ENCODE results near the gene SLC66A1. TPM values are rescaled to one million over a fixed set of nuclear protein-coding genes. Genes with fewer than 3 reads are reported as not detected.

The SLC66A1 gene
- total RNA-seq, 6 experiments from 2014 or later: 8.4 to 20.6 (median 11.2) TPM

DNA sequence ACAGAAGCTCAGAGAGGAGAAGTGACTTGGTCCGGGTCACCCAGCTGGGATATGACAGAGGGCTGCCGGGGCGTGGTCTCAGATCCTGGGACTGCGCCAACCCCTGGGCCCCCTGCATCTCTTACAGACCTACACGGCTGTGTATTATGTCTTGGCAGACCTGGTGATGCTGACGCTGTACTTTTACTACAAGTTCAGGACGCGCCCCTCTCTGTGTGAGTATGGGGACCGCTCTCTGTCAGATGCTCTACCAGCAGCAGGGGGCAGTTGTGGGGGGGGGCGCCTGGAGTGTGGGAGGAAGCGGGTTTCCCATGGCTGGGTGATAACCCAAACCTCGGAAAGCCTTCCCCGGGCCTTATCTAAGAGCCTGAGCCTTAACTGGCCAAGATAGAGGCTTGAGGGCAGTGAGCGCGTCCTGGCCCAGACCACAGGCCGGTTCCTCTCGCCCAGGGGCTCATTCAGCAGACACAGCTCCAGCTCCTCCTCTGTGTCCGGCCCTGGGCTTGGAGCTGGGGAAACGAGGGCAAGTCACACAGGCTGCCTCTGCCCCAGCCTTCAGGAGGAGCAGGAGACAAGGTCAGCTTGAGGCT is 13.3 kb downstream of the SLC66A1 start:
- no CpG with 5 or more reads among the region's 19 CpGs for WGBS (ENCODE audit: insufficient coverage, low coverage, low lambda C conversion rate, missing lambda C conversion rate)
- Histone ChIP-seq H3K36me3 (peaks cover 0 to 38% (median 3%) of the 10 kb centered on the region in 4 donors), H3K9me3 (no peaks in the 10 kb centered on the region), H3K4me3 (no peak overlapping the region), H3K27me3 (no peaks in the 10 kb centered on the region), H3K4me1 (no peaks in the 10 kb centered on the region), H3K27ac (no peak overlapping the region)
- intact Hi-C loops (cut with DNase I): no loop called here
- DNase-seq (no peak), ATAC-seq (peak; percentile 23 to 57 (median 57))
- TF ChIP-seq POLR2A (IDR thresholded peaks at IDR 0.05): no peak
- TF ChIP-seq, protein P1, sequence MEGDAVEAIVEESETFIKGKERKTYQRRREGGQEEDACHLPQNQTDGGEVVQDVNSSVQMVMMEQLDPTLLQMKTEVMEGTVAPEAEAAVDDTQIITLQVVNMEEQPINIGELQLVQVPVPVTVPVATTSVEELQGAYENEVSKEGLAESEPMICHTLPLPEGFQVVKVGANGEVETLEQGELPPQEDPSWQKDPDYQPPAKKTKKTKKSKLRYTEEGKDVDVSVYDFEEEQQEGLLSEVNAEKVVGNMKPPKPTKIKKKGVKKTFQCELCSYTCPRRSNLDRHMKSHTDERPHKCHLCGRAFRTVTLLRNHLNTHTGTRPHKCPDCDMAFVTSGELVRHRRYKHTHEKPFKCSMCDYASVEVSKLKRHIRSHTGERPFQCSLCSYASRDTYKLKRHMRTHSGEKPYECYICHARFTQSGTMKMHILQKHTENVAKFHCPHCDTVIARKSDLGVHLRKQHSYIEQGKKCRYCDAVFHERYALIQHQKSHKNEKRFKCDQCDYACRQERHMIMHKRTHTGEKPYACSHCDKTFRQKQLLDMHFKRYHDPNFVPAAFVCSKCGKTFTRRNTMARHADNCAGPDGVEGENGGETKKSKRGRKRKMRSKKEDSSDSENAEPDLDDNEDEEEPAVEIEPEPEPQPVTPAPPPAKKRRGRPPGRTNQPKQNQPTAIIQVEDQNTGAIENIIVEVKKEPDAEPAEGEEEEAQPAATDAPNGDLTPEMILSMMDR (IDR thresholded peaks at IDR 0.05): no peak

DNA sequence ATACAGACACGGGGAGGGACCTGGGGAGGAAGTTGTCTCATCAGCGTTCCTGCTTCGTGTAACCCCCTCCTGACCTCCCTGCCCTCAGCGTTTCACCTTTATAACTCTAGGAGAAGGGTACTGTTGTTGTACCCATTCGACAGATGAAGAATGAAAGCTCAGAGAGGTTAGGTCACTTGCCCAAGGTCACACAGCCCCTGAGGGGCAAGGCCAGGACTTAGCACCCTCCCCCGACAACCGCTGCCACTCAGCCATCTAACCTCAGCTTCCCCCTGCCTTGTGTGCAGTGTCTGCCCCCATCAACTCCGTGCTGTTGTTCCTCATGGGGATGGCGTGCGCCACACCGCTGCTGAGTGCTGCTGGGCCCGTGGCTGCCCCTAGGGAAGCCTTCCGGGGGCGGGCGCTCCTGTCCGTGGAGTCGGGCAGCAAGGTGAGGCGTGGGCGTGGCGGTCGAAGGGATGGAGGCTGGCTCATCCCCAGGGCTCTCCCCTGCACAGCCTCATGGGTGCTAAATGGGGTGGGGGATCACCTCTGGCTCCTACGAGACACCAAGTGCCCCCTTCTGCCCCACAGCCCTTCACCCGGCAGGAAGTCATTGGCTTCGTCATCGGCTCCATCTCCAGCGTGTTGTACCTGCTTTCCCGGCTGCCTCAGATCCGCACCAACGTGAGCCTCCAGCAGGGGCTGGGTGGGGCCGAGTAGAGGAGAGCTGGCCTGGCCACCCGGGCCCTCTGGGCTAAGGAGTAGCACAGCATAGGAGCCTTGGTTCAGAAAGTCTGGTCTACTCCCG is 14.0 kb downstream of the SLC66A1 start:
- DNase-seq (no peak), ATAC-seq (no peak)
- Histone ChIP-seq H3K9me3 (no peaks in the 10 kb centered on the region), H3K36me3 (peaks cover 0 to 38% (median 3%) of the 10 kb centered on the region in 4 donors), H3K4me3 (no peak overlapping the region), H3K27me3 (no peaks in the 10 kb centered on the region), H3K27ac (no peak overlapping the region), H3K4me1 (no peaks in the 10 kb centered on the region)
- 83% methylated on average over 6 of the region's 32 CpGs for WGBS (ENCODE audit: insufficient coverage, low coverage, low lambda C conversion rate, missing lambda C conversion rate)
- intact Hi-C loops (cut with DNase I): no loop called here
- TF ChIP-seq POLR2A (IDR thresholded peaks at IDR 0.05): no peak

DNA sequence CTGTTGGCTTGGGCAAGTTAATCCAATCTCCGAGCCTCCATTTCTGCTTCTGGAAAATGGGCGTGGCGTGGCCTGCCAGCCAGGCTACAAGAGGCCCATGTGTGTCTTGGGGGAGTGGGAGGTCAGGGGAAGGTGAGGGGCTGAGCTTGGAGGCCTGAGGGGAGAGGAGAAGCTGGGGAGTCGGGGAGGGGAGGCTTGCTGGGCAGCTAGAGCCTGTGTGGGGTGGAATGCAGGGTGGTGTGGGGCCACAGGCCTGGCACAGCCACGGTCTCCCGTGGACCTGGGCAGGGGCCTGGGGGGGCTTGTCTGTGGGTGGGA is 14.6 kb downstream of the SLC66A1 start:
- Histone ChIP-seq H3K4me1 (no peaks in the 10 kb centered on the region), H3K4me3 (no peak overlapping the region), H3K27ac (no peak overlapping the region), H3K36me3 (peaks cover 0 to 38% (median 3%) of the 10 kb centered on the region in 4 donors), H3K27me3 (no peaks in the 10 kb centered on the region), H3K9me3 (no peaks in the 10 kb centered on the region)
- ATAC-seq (no peak), DNase-seq (no peak)
- intact Hi-C loops (cut with DNase I): no loop called here
- no CpG with 5 or more reads among the region's 6 CpGs for WGBS (ENCODE audit: insufficient coverage, low coverage, low lambda C conversion rate, missing lambda C conversion rate)
- TF ChIP-seq POLR2A (IDR thresholded peaks at IDR 0.05): no peak
- TF ChIP-seq, protein P1 (IDR thresholded peaks at IDR 0.05): no peak

DNA sequence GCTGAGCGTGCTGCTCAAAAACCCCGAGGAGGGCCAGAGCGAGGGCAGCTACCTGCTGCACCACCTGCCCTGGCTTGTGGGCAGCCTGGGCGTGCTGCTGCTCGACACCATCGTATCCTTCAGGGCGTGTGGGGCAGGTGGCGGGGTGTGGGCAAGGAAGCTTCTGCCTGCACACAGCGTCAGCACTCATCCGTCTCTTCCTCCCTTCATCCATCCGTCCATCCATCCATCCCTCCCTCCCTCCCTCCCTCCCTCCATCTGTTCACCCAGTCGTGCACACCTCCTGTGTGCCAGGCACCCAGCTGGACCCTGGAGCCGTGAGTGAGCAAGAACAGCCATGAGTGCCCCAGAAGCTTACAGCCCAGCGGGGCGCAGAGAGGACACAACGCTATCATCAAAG is 15.2 kb downstream of the SLC66A1 start:
- no peak overlapping the region for H3K27ac ChIP-seq
- no peaks in the 10 kb centered on the region for H3K9me3 ChIP-seq
- WGBS (ENCODE audit: insufficient coverage, low coverage, low lambda C conversion rate, missing lambda C conversion rate): 50% methylated on average over 1 of the region's 16 CpGs
- intact Hi-C loops (cut with DNase I): no loop called here
- no peaks in the 10 kb centered on the region for H3K4me1 ChIP-seq
- peaks cover 0 to 38% (median 2%) of the 10 kb centered on the region in 4 donors for H3K36me3 ChIP-seq
- H3K27me3 ChIP-seq: no peaks in the 10 kb centered on the region
- ATAC-seq (no peak), DNase-seq (no peak)
- TF ChIP-seq, protein P1 (IDR thresholded peaks at IDR 0.05): no peak
- no peak for TF ChIP-seq POLR2A (IDR thresholded peaks at IDR 0.05)
- H3K4me3 ChIP-seq: no peak overlapping the region

DNA sequence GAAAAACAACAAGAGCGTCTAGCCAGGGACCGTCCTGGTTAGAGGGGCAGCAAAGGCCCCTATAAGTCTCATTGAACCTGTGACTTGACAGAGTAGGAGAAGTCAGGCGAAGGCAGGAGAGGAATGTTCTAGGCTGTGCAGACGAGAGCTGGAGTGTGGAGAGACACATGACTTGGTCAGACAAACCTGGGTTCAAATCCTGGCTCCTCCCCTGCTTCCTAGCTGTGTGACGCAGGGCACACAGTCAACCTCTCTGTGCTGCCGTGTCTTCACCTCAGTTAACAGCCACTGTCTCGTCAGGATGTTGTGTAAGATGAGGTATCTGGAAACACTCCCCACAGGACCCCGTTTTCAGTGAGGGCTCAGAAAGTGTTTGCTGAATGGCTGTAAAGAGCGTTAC is 15.6 kb downstream of the SLC66A1 start:
- ATAC-seq: no peak
- TF ChIP-seq, protein P1 (IDR thresholded peaks at IDR 0.05): no peak
- TF ChIP-seq POLR2A (IDR thresholded peaks at IDR 0.05): no peak
- H3K4me1 ChIP-seq: no peaks in the 10 kb centered on the region
- no peaks in the 10 kb centered on the region for H3K27me3 ChIP-seq
- no peak overlapping the region for H3K4me3 ChIP-seq
- 93% methylated on average over 4 of the region's 9 CpGs for WGBS (ENCODE audit: insufficient coverage, low coverage, low lambda C conversion rate, missing lambda C conversion rate)
- no peaks in the 10 kb centered on the region for H3K9me3 ChIP-seq
- H3K36me3 ChIP-seq: peaks cover 0 to 38% (median 2%) of the 10 kb centered on the region in 4 donors
- DNase-seq: no peak
- intact Hi-C loops (cut with DNase I): no loop called here
- H3K27ac ChIP-seq: no peak overlapping the region
